ENCODE measurements around the gene MANEAL.
A peak's percentile ranks its signal among the peaks of the same experiment; 100 is the strongest.

Gene MANEAL

DNA sequence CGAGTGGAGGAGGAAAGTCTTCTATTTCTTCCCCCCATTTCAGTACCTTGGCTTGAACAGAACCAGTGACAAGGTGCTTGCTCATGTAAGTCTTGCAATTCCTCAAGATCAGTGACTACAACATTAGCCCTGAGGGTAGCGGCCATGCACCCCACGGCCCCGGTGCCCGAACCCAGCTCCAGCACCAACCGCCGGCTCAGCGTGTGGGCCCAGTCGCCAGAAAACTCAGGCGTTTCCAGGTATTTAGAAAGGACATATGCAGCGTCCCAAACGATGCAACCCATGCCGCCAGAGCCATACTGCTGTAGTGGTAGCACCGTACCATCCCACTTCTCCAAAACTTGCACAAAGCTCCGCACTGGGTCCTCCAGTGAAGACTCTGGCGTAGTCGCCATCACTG is 11.2 kb upstream of the MANEAL start:
- no peak for DNase-seq (ENCODE audit: low read depth, low spot score)

DNA sequence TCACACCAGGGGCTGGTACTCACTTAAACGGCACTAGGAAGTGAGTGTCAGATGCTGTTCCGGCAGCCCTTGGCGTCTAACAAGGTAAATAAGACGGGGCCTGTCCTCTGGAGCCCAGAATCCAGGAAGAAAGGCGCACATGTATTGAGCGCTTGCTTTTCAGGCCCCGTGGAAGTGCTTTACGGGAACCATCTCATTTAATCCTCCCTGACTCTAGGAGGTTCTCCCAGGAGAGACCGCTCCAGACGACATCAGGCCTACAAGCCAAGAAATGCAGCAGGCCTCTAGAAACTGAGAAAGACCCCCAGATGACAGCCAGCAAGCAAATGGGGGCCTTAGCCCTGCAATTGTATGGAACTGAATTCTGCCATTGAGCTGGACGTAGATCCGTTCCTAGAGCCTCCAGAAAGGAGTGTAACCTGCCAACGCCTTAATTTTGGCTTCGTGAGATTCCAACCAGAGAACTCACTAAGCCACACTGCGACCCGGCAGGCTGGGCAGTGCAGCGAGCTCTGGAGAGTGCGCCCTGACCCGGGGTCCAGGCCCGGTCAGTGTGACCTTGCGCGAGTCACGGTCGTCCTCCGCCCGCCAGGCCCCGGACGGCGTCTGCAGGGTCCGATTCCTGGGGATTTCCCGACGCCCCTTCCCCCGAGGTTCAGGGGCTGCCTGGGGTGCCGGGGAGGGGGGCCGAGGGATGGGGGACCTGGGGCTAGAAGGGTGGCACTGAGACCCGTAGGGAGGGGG is 532 bp upstream of the MANEAL start:
- DNase-seq (ENCODE audit: low read depth, low spot score) = no peak

DNA sequence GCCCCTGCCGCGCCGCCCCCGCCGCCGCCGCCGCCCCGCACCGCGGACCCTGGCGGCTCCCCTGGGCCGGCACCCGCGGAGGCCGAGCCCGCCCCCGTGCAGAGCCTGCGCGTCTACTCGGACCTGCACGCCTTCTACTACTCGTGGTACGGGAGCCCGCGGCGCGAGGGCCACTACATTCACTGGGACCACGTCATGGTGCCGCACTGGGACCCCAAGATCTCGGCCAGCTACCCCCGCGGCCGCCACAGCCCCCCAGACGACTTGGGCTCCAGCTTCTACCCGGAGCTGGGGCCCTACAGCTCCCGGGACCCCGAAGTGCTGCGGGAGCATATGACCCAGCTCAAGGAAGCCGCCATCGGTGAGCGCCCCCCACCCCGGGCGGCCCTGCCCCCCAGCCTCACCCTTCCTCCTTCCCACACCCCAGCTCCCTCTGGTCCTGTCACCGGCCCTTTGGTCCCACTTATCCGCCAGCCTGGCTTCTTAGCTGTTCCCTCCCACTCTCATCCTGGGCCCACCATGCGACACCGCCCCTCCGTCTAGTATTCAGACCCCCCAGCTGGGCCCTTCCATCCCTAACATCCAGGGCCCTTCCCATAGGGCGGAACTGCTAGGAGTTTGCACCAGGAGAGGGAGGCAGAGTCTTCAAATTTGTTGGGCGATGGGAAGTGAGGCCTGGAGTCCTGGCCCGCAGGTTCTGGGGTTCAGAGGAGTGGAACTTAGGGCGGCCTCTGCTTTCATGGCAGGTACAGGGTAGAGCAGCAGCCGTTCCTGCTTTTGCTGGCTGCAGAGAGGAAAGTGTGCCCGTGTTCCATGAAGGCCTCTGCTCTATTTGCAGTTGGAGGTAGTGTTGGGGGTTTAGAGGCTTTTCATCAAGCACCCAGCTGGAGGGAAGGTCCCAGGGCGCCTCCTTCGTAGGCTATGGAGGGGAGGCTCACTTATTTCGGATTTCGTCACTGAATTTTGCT is 1.0 kb downstream of the MANEAL start:
- DNase-seq (ENCODE audit: low read depth, low spot score) = no peak

DNA sequence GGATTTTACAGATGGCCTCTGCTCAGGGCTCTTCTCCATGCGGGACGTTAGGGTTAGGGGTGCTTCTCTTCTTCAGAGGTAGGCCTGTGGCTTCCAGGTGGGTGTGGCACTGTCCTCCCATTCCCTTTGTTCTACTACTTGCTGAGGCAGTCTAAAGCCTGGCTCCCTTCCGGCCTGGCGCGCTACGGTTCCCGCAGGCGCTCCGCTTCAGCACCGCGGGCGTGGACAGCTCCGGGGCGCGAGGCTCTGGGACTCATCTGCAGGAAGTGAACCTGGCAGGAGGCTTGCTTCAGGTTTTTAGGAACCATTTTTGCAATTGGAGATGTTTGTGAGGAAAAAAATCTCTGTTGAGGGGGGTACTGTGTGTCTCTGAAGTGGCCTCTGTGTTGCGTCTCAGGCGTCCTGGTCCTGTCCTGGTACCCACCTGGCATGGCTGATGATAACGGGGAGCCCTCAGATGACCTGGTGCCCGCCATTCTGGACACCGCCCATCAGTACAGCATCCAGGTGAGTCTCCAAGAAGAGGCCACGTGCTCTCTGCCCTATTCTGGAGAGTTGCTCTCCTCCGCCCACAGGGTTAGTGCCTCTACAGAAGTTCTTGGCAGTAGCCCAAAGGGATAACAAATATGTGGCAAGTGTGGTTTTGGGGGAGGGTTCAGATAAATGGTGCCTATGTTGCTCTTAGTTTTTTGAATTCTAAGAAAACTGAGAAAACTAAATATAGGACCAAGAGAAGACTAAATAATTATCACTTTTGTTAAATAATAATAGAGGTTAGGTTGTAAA is 1.9 kb downstream of the MANEAL start:
- no peak for DNase-seq (ENCODE audit: low read depth, low spot score)

DNA sequence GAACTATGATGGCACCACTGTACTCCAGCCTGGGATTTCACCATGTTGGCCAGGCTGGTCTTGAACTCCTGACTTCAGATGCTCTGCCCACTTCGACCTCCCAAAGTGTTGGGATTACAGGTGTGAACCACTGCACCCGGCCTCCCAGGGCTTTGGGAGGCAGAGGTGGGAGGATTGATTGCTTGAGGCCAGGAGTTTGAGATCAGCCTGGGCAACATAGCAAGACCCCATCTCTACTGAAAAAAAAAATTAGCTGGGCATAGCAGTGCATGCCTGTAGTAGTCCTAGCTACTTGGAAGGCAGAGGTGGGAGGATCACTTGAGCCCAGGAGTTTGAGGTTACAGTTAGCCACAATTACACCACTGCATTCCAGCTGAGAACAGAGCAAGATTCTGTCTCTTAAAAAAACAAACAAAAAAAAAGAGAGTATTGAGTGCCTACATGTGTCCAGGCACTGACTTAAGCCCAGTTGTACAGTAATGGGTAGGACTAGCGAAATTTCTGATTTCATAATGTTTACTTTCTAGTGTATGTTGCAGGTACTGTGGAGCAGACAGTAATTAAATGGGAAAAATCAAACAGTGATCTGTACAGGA is 4.2 kb downstream of the MANEAL start:
- no peak for DNase-seq (ENCODE audit: low read depth, low spot score)

DNA sequence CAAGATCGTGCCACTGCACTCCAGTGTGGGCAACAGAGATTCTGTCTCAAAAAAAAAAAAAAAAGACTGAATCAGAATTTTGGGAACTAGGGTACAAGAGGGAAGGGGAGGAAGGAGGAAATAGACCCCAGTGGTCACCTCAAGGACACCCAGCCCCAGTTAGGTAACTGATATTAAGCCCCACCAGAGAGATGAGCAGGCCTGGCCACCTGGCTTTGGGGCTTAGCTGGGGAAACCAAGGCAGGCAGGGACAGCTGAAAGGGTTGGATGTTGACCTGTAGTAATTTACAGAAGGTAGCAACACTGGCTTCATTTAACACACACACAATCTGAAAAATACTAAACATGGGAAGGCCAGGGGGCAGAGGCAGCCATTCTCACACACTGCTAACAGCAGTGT is 8.8 kb downstream of the MANEAL start:
- DNase-seq (ENCODE audit: low read depth, low spot score) = no peak

DNA sequence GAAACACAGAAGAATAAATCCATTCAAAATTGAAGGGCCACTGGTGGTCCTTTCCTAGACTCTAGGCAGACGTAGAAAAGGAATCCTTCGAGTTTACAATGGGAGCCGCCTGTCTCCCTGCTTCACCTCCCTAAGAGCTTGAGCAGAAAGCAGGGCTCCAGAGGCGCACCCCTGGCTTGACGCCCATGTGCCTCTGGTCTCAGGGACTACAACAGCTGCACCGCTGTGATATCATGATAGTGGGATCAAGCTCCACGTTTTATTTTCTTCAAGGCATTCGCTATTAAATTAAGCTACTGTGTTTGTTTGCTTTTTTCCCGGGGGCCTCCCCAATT is 13.5 kb downstream of the MANEAL start:
- DNase-seq (ENCODE audit: low read depth, low spot score) = no peak

DNA sequence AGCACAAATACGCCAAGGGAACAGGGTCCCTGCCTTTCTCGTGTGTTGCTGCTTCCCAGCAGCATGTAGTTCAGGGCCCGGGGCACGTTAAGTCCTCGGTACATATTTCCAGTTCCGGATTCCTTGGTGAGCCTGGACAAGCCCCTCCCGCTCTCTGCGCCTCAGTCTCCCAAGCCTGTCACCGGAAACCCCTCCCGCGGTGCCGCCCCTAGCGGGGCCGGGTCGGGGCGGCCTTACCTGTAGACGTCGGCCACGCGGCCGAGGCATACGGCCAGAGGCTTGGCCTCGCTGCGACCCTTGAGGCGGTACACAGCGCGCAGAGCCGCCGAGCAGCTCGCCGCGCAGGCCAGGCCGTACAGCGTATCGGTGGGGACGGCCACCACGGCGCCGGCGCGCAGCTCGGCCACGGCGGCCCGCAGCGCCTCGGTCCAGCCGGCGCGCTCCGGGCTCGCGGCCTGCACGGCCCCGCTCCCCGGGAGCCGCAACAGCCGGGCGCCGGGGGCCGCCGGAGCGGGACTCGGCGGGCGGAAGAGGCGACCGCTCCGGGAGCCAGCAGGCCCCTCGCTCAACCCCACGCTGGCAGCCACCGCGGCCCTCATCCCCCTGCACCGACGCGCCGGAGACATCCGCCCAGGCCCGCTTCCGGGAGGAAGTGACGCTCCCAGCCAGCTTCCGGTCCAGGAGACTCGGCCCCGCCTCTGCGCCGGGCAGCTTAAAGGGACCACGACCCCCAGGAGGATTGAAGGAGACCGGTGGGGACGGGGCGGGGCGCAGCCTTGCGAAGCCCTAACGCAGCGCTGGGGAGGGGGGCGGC is 14.1 kb downstream of the MANEAL start, which contains the start of the genes C1orf122 and YRDC:
C1orf122 (plus strand) TSS at position 236 of the 814 bp plus-strand sequence. CDS start 615 bp downstream, outside the sequence.
YRDC (minus strand) TSS at position 654 of the 814 bp plus-strand sequence; CDS start at position 626, 28 bp downstream.
- peak; percentile 89 for DNase-seq (ENCODE audit: low read depth, low spot score)

DNA sequence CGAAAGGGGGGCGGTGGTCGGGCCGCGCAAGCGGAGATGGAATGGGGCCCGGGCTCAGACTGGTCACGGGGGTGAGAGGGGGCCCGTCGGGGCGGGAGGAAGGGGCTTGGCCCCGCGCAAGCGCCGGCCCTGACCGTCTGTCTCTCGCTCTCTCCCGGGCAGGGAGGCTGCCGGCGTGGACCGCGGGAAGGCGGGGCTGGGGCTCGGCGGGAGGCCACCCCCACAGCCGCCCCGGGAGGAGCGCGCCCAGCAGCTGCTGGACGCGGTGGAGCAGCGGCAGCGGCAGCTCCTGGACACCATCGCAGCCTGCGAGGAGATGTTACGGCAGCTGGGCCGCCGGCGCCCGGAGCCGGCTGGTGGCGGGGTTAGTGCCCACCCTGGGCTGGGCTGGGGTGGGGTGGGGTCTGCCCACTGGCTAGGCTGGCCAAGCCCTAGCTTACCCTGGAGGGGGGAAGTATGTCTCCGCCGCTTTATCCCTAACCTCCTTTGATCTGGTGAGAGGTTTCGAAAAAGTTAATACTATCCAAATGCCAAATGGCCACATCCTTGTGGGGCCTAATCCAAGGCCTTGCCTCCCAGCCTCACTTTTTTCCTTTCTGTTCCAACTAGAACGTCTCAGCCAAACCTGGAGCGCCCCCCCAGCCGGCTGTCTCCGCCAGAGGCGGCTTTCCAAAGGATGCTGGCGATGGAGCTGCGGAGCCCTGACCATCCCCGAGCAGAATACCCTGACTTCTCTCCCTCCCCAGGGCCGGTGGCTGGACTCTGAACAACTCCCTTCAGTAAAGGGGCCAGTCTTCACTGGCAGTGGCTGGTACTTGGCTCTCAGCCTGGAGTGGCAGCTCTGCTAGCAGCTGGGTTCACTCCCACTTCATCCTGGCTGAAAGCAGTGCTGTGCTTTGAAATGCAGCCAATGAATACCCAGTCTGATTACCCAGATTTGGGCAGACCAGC is 15.0 kb downstream of the MANEAL start:
- no peak for DNase-seq (ENCODE audit: low read depth, low spot score)

DNA sequence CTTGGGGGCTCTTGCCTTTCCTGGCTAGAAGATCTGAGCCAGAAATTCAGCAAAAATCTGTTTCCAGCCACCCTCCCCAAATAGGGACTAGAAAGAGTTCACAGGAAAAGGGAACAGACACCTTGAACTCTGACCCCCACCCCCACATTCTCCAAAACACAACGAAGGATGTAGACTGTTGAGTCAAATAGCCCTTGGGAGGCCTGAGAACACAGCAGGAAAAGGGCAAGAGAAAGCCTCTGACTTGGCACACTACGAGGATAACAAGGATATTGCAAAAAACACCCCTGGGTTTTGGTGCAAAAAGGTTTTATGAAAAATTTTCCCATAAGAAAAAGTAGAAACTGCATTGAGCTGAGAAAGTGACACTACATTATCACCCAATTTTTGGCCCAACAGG is 16.3 kb downstream of the MANEAL start:
- no peak for DNase-seq (ENCODE audit: low read depth, low spot score)

DNA sequence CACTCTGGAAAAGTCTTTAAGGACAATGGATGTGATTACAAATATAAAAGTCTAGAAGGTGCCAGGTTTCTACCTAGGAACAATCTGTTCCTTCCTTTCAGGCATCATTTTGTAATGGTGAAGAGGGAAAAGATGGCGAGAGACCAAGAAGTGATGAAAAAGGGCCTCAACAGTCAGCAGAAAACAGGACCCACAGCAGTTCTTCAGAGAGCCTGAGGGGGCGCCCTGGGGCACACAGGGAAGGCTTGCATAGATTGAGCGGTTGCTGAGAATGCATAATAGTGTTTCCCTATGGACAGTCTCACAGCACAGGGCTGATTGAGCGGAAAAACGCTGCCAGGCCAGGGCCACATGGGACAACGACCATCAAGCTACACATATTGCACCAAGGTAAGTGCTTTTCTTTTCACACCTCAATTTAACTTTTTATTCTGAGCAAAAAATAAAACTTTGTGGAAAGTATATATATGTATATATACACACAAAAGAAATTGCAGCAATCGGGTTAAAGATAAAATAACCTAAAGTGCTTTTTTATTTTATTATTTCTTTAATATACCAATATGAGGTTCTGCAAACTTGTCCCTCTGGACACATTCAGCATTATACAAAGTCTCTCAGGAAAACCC is 17.5 kb downstream of the MANEAL start:
- no peak for DNase-seq (ENCODE audit: low read depth, low spot score)

DNA sequence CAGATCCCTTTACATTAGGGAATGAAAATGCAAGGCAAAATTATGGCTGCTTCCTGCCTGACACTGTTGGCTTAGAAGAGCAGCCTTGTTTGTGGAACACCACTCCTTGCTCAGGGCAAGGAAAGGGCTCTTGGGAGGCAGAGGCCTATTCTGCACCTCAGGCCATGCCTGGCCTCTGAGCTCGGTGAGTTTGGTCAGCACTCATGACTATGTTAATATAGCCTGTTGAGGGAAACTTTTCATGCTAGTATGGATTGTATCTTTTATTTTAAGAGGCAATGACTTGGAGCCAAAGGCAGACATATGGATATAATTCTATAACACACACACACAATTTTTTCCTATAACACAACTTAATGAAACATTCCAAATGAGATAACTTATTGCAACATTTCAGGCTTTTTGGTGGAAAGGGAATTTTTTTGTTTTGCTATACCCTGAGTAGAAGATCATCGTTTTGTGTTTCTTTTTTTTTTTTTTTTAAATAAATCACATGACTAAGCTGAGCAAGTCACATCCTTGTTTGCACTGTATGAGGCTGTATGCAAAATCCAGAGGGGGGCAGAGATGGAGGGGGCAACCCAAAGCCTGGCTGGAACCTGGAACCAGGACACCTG is 20.0 kb downstream of the MANEAL start:
- no peak for DNase-seq (ENCODE audit: low read depth, low spot score)

DNA sequence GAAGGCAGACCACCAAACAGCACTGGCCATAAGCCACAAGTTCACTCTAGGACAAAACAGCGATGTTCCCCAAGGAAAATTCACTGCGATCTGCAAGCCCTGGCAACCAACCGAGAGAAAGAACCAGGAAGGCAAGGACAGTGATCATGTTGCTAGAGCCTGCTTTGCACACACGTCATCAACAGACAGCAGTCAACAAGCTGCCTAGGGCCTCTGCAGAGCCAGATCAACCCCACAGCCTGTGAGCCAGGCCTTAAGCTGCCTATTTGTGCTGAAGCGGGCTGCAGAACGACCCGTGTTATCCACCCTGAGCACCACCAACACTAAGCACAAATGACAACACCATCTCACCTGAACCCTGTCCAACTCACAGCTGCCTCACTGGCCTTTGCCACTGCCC is 20.6 kb downstream of the MANEAL start:
- DNase-seq (ENCODE audit: low read depth, low spot score) = no peak

DNA sequence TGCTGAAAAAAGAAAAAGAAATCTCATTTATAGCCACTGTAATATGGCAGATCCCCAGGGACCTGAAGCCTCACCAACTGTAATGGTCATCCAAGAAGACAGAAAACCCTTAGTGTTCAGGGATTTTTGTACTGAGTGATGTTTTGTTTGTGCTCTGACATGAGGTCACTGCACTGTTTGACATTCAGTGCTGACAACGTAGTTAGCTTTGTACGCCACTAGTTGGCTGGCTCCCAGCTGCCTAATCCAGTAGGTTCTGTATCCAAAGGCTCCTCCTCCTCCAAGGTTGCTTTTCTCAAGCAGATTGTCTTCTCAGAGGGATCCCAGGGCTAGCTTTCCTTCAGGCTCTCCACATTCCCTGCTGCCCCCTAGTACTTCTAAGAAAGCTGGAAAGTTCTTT is 23.8 kb downstream of the MANEAL start:
- DNase-seq (ENCODE audit: low read depth, low spot score) = no peak

DNA sequence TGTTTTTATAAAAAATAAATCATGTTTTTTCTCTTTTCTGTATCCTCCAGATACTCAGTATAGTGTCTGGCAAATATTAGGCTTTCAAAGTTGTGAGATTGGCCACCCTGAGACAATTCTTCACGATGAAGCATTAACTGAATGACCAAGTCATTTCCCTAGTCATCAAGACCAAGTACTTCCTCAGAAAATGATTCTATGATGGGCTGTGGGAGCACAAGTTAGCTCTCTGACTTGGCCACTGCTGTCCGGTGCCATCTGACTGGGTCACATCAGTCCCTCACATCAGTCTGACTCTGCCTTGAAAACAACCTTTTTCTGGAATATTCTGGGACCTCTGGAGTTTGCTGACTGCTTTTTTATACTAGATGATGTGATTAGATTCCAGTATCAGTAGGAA is 27.8 kb downstream of the MANEAL start:
- DNase-seq (ENCODE audit: low read depth, low spot score) = no peak

DNA sequence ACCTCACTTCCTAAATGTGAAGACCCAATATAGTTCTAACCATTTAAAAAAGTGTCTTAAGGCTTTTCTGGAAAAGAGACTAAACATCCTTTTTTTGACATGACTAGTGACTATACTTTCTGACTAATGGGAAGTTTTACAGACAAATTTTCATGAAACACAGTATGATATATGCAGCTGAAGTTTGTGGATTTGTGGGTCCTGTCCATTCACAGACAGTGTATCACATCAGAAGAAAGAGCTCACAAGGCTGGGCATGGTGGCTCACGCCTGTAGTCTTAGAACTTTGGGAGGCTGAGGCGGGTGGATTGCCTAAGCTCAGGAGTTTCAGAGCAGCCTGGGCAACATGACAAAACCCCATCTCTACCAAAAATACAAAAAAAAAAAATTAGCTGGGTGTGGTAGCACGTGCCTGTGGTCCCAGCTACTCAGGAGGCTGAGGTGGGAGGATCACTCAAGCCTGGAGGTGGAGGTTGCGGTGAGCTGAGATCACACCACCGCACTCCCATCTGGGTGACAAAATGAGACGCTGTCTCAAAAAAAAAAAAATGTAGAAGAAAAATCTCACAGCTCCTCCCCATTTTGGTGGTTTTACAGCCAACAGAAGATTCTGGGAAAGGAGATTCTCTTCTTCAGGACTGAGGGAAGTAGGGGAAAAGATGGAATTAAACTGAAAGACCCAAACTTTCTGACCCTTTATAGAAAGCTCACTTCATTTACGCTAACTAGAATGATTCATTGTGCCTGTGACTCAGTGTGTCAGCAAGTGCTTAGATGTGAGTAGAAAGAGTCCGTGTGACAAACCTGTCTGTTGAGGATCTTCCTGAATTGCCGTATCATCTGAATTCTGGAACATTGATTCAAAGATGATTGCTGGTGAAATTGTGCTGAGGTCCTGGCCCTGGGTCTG is 29.5 kb downstream of the MANEAL start:
- no peak for DNase-seq (ENCODE audit: low read depth, low spot score)

DNA sequence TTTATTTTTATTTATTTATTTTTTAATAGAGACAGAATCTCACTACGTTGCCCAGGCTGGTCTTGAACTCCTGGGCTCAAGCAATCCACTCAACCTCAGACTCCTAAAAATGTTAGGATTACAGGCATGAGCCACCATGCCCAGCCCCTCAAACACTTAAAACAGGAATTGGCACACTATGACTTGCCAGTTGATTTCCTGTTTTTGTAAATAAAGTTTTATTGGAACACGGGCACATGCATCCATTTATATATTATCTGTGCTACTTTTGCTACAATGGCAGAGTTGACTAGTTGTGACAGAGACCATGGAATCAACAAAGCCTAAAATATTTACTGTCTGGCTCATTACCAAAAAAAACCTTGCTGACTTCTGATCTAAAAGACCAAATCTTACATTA is 30.4 kb downstream of the MANEAL start:
- DNase-seq (ENCODE audit: low read depth, low spot score) = no peak

DNA sequence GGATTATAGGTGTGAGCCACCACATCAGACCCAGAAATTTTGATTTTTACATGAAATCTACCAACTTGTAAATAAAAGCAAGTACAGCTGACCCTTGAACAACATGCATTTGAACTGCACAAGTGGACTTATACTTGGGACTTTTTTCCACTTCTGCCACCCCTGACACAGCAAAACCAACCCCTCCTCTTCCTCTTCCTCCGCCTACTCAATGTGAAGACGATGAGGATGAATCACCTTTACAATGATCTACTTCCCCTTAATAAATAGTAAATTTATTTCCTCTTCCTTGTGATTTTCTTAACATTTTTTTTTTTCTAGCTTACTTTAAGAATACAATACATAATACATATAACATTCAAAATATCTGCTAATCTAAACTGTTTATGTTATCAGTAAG is 31.9 kb downstream of the MANEAL start:
- no peak for DNase-seq (ENCODE audit: low read depth, low spot score)

All from activated naive CD8-positive, alpha-beta T cell treated with anti-CD3 and anti-CD28 coated beads, Interleukin-2, amount 50 U/mL, for 16 hours (primary cell).